LNCaP clone FGC (cell line): Measurements from ENCODE around the gene PROM1.

ENCODE experiments used
- DNase-seq: peaks from one replicate; pipeline ENCODE4 v3.0.0-alpha.2; 2011; ENCODE audit warnings: low read depth
- H3K4me3 ChIP-seq: 2 replicates; pipeline ENCODE4 v1.5.1; 2011; ENCODE audit warnings: mild to moderate bottlenecking, low read depth, low read length, control low read depth
- CTCF ChIP-seq: IDR thresholded peaks from 2 replicates; pipeline ENCODE4 v1.5.1; 2012; ENCODE audit warnings: mild to moderate bottlenecking; ENCODE audit not compliant: control insufficient read depth, insufficient read depth; ENCODE audit errors: extremely low read depth

The PROM1 gene

DNA sequence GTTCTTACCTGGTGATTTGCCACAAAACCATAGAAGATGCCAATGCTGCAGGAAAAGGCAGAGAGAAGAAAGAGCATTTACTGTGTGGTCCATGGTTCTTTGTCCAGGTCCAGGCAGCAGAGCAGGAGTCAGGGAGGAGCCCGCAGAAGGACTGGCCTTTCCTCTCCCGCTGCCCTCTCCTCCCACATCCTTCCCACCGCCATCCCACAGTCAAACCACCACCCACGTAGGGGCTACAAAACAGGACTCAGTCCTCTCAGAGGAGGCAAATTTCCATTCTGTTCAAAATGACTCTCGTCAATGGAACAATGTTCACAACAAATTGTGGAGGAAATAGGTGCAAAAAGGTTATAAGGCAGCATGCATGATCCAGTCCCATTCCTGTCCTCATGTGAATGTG is 58.6 kb downstream of the PROM1 start:
- no peak overlapping the region for H3K4me3 ChIP-seq
- no peak for TF ChIP-seq CTCF
- no peak for DNase-seq

DNA sequence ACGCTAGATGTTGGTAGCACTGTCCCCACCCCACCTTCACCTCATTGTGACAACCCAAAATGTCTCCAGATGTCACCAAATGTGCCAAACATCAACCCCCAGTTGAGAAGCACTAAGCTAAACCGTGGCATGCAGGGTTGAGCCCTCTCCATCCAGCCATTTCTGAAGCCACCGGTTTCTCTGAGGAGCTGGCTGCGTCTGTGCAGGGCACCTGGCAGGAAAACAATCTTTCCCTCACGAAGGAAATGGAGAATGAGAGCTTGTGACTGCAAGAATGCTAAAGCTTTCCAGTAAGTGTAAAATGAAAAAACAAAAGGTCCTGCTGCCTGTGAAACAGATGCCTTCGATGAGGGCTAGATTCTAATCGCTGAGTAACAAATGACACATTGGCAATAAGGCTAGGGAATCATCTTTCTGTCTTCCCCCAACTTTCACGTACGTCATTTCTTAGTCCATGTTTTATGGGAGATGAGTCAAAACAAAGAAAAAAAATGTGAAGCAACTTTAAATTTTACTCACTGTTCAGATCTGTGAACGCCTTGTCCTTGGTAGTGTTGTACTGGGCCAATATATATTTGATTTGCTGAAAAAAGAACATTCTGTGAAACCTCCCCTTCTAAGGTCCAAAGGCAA is 59.9 kb downstream of the PROM1 start:
- H3K4me3 ChIP-seq = no peak overlapping the region
- no peak for DNase-seq
- no peak for TF ChIP-seq CTCF

DNA sequence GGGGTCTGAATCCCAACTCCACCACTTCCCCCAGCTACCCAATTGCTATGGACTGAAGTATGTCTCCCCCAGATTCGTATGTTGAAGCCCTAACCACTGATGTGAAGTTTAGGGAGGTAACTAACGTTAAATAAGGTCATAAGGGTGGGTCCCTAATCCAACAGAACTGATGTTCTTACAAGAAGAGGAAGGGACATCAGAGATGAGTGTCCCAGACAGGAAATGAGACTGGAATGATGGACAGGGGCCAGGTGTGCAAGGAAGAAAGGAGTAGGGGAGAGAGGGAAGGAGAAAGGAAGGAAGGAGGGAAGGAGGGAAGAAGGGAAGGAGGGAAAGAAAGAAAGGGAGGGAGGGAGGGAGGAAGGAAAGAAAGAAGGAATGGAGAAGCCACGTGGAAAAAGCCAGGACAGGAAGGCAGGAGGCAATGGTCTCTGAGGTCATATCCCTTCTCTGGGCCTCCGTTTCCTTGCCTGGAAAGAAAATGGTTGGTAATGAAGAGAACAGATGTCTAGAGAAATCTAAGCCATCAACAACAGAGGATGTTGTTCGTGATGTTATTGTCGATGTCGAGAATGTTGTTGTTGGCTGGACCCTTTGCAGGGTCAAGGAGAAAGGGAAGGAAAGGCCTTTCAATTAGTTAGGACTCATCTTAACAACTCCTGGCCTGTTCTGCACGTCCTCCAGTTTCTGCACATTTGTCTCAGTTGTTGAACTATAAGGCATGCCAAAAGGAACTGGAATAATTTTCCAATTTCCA is 61.8 kb downstream of the PROM1 start:
- no peak overlapping the region for H3K4me3 ChIP-seq
- no peak for TF ChIP-seq CTCF
- no peak for DNase-seq

DNA sequence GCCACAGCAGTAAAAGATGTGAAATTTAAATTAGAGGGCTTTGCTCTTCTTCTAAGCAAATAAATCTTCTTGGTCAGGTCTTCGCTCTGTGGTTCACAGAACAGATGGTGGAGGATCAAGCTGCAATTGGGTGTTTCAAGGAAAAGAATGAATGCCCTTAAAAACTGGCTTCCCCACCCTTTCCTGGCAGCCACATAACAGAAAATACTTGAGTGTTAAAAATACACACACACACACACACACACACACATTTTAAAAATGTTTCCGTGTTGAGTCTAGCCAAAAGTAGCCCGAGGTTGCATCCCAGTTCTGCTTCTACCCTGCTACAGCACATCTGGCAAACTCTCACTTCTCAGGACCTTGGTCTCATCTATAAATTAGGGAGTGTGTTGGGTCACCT is 64.2 kb downstream of the PROM1 start:
- TF ChIP-seq CTCF = no peak
- DNase-seq = no peak
- no peak overlapping the region for H3K4me3 ChIP-seq

DNA sequence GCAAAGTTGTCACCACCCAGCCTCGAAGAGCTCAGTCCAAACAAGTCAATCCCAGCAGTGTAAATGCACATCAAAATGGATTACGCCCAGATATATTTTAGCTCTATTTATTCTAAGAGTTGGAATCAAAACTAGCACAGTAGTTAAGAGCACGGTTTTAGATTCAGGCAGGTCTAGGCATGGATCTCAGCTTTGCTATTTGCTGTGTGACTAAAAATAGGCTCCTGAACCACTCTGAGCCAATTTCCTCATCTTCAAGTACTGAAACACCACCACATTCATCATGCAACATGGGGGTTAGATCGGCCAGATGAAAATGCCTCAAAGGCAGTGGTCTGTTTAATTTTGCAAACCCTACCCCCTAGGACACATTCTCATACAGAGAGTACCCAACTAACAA is 65.0 kb downstream of the PROM1 start:
- DNase-seq = no peak
- no peak overlapping the region for H3K4me3 ChIP-seq
- TF ChIP-seq CTCF = no peak

GRCh38 chr4:16018061-16018676 is 65.7 kb downstream of the PROM1 start:
- DNase-seq = no peak
- TF ChIP-seq CTCF = no peak
- no peak overlapping the region for H3K4me3 ChIP-seq
